K562 (cell line): Measurements from ENCODE around the gene MASP1.

ENCODE experiments used
- HCFC1 ChIP-seq: IDR thresholded peaks from 2 replicates; pipeline ENCODE4 v1.6.1; 2012; ENCODE audit warnings: low read depth, low read length, improper control_type of control experiment
- KDM1A ChIP-seq, 2 experiments: fragments of 450-650 bp; IDR thresholded peaks; 2 replicates each; pipeline ENCODE4 v1.6.1; 2016; ENCODE audit warnings: mild to moderate bottlenecking in 2 of 2
- MAX ChIP-seq: sonication (generic); formaldehyde crosslinking; IDR thresholded peaks from 2 replicates; pipeline ENCODE4 v1.9.0; 2022; ENCODE audit warnings: mild to moderate bottlenecking, missing genetic modification reagents
- NR2F6 ChIP-seq: fragments of 450-650 bp; formaldehyde crosslinking; IDR thresholded peaks from 2 replicates; pipeline ENCODE4 v1.4.0; 2020; ENCODE audit warnings: mild to moderate bottlenecking
- ZNF224 ChIP-seq: sonication (generic); formaldehyde crosslinking; IDR thresholded peaks from 2 replicates; pipeline ENCODE4 v1.8.0; 2022; ENCODE audit warnings: mild to moderate bottlenecking, missing genetic modification reagents
- TF ChIP-seq, protein P1 (sequence below), 3 experiments: IDR thresholded peaks in 2 of 3; conservative IDR thresholded peaks in 1 of 3; 2 replicates each; pipeline ENCODE4 v1.5.1; 2011 to 2012; ENCODE audit warnings: low read length in 3 of 3, mild to moderate bottlenecking in 3 of 3, control low read depth in 2 of 3, improper control_type of control experiment in 1 of 3, inconsistent platforms in 1 of 3, low read depth in 1 of 3, mixed read lengths in 1 of 3, moderate library complexity in 1 of 3; ENCODE audit not compliant: insufficient read depth in 2 of 3
- TF ChIP-seq, protein P2 (sequence below), 2 experiments: fragments of 450-650 bp; IDR thresholded peaks; 2 replicates each; pipeline ENCODE4 v1.6.1; 2016

- TF ChIP-seq ZNF224 (CRISPR knock-in tag), result no peak
- no peak for TF ChIP-seq MAX (CRISPR knock-in tag)
- no peak for TF ChIP-seq HCFC1
- TF ChIP-seq, protein P1, sequence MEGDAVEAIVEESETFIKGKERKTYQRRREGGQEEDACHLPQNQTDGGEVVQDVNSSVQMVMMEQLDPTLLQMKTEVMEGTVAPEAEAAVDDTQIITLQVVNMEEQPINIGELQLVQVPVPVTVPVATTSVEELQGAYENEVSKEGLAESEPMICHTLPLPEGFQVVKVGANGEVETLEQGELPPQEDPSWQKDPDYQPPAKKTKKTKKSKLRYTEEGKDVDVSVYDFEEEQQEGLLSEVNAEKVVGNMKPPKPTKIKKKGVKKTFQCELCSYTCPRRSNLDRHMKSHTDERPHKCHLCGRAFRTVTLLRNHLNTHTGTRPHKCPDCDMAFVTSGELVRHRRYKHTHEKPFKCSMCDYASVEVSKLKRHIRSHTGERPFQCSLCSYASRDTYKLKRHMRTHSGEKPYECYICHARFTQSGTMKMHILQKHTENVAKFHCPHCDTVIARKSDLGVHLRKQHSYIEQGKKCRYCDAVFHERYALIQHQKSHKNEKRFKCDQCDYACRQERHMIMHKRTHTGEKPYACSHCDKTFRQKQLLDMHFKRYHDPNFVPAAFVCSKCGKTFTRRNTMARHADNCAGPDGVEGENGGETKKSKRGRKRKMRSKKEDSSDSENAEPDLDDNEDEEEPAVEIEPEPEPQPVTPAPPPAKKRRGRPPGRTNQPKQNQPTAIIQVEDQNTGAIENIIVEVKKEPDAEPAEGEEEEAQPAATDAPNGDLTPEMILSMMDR (IDR thresholded peaks at IDR 0.05 in 2 of 3, conservative IDR thresholded peaks at IDR 0.05 in 1 of 3; ENCODE audit: insufficient read depth in 2 of 3, low read depth in 1 of 3, low read length in 3 of 3), result no peak
- TF ChIP-seq NR2F6 (CRISPR knock-in tag), result no peak
- no peak for TF ChIP-seq KDM1A (IDR thresholded peaks at IDR 0.05)
- TF ChIP-seq, protein P2, sequence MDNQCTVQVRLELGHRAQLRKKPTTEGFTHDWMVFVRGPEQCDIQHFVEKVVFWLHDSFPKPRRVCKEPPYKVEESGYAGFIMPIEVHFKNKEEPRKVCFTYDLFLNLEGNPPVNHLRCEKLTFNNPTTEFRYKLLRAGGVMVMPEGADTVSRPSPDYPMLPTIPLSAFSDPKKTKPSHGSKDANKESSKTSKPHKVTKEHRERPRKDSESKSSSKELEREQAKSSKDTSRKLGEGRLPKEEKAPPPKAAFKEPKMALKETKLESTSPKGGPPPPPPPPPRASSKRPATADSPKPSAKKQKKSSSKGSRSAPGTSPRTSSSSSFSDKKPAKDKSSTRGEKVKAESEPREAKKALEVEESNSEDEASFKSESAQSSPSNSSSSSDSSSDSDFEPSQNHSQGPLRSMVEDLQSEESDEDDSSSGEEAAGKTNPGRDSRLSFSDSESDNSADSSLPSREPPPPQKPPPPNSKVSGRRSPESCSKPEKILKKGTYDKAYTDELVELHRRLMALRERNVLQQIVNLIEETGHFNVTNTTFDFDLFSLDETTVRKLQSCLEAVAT (IDR thresholded peaks at IDR 0.05), result no peak
Observed at GRCh38 chr3:187321766-187322165, 30.2 kb upstream of the MASP1 start.
